GM12878 (cell line): ENCODE measurements around the gene ZNF92. TPM values are rescaled to one million over a fixed set of nuclear protein-coding genes. Genes with fewer than 3 reads are reported as not detected.

Experiments used
- BRCA1 ChIP-seq: IDR thresholded peaks from 2 replicates; pipeline ENCODE4 v1.6.1; 2011; ENCODE audit warnings: low read depth, low read length, improper control_type of control experiment
- E2F8 ChIP-seq: fragments of 450-650 bp; IDR thresholded peaks from 2 replicates; pipeline ENCODE4 v1.6.1; 2018; ENCODE audit warnings: mild to moderate bottlenecking, low read depth, moderate library complexity; ENCODE audit not compliant: partially characterized antibody
- HDAC2 ChIP-seq: fragments of 200-600 bp; sonication (generic); IDR thresholded peaks from 2 replicates; pipeline ENCODE4 v1.6.1; 2017
- MXI1 ChIP-seq: fragments of 150-350 bp; IDR thresholded peaks from 2 replicates; pipeline ENCODE4 v1.6.1; 2011; ENCODE audit warnings: low read depth, mild to moderate bottlenecking, inconsistent platforms, low read length, improper control_type of control experiment
- MYC ChIP-seq: IDR thresholded peaks from 2 replicates; pipeline ENCODE4 v1.6.1; 2011; ENCODE audit warnings: mild to moderate bottlenecking, low read length, moderate library complexity, inconsistent platforms; ENCODE audit not compliant: insufficient read depth, insufficient replicate concordance, insufficient read length, severe bottlenecking
- NR2C2 ChIP-seq: IDR thresholded peaks from 2 replicates; pipeline ENCODE4 v1.6.1; 2011; ENCODE audit warnings: borderline replicate concordance, low read depth; ENCODE audit not compliant: control insufficient read depth, insufficient read length
- NR2F1 ChIP-seq: fragments of 450-650 bp; conservative IDR thresholded peaks from 2 replicates; pipeline ENCODE4 v1.6.1; 2017; ENCODE audit warnings: mild to moderate bottlenecking
- PML ChIP-seq: IDR thresholded peaks from 2 replicates; pipeline ENCODE4 v1.6.1; 2012; ENCODE audit warnings: low read length, inconsistent platforms
- POU2F2 ChIP-seq: IDR thresholded peaks from 3 replicates; pipeline ENCODE4 v1.6.1; 2011; ENCODE audit warnings: low read depth, mild to moderate bottlenecking, low read length, borderline replicate concordance
- RCOR1 ChIP-seq: conservative IDR thresholded peaks from 2 replicates; pipeline ENCODE4 v1.6.1; 2012; ENCODE audit warnings: low read depth, low read length, improper control_type of control experiment
- SMC3 ChIP-seq: IDR thresholded peaks from 2 replicates; pipeline ENCODE4 v1.6.1; 2011; ENCODE audit warnings: low read length, improper control_type of control experiment, borderline replicate concordance
- STAT1 ChIP-seq: fragments of 450-650 bp; conservative IDR thresholded peaks from 2 replicates; pipeline ENCODE4 v1.6.1; 2014; ENCODE audit warnings: antibody characterized with exemption, mild to moderate bottlenecking
- SUZ12 ChIP-seq: fragments of 200-600 bp; sonication (generic); IDR thresholded peaks from one replicate; pipeline ENCODE4 v1.6.1; 2018; ENCODE audit warnings: antibody characterized with exemption, mild to moderate bottlenecking; ENCODE audit not compliant: unreplicated experiment
- TBL1XR1 ChIP-seq: IDR thresholded peaks from 2 replicates; pipeline ENCODE4 v1.6.1; 2012; ENCODE audit warnings: low read depth, low read length, improper control_type of control experiment
- USF1 ChIP-seq: IDR thresholded peaks from 2 replicates; pipeline ENCODE4 v1.6.1; 2011; ENCODE audit warnings: borderline replicate concordance, low read depth, mild to moderate bottlenecking, moderate library complexity, mixed read lengths, low read length; ENCODE audit not compliant: insufficient read depth; ENCODE audit errors: extremely low read length
- USF2 ChIP-seq: IDR thresholded peaks from 2 replicates; pipeline ENCODE4 v1.6.1; 2011; ENCODE audit warnings: low read depth, low read length, improper control_type of control experiment, borderline replicate concordance
- ZNF592 ChIP-seq: fragments of 450-650 bp; IDR thresholded peaks from 2 replicates; pipeline ENCODE4 v1.6.1; 2017; ENCODE audit warnings: mild to moderate bottlenecking, moderate library complexity
- ZNF622 ChIP-seq: fragments of 450-650 bp; IDR thresholded peaks from 2 replicates; pipeline ENCODE4 v1.6.1; 2017; ENCODE audit warnings: mild to moderate bottlenecking, inconsistent platforms
- polyA plus RNA-seq, 11 experiments: library from polyadenylated mRNA; depleted of rRNA in 4 of 11; unstranded in 6 of 11; stranded (reverse) in 5 of 11; fragments of >200 nt; fragmentation: Nextera tagmentation in 4 of 11; fragmentation: Illumina TruSeq in 1 of 11; extraction: Ambion mirVana in 4 of 11; extraction: Trizol in 1 of 11; gene quantifications; 1 replicate in 1 of 11; 2 replicates in 10 of 11; pipeline versions ENCODE4 v1.2.1 to v1.2.3, GENCODE V29; 2011 to 2016; ENCODE audit warnings: inconsistent platforms in 2 of 11, missing spikeins in 2 of 11, low read depth in 1 of 11
- total RNA-seq, 4 experiments: library from RNA; depleted of rRNA in 3 of 4; stranded (reverse); fragments of >200 nt in 3 of 4; fragmentation: Illumina TruSeq in 1 of 4; extraction: Trizol in 1 of 4; gene quantifications; 2 replicates each; pipeline versions ENCODE4 v1.2.1 to v1.2.3, GENCODE V29; 2013 to 2021
- TF ChIP-seq, protein P1 (sequence below): fragments of 450-650 bp; formaldehyde crosslinking; IDR thresholded peaks from 2 replicates; pipeline ENCODE4 v1.4.0; 2022; ENCODE audit warnings: mild to moderate bottlenecking, moderate library complexity

The ZNF92 gene
- total and polyA plus RNA-seq, 10 of the 15 experiments (the other 5 are each of a cell fraction or from before 2014, with no cell fraction given), result 6.7 to 27.6 (median 14.3) TPM

- TF ChIP-seq E2F8 (no peak), ZNF622 (no peak), USF2 (no peak), NR2F1 (peak; percentile 85), SUZ12 (no peak), NR2C2 (no peak), TBL1XR1 (no peak), HDAC2 (no peak), POU2F2 (no peak), SMC3 (no peak), USF1 (no peak), BRCA1 (no peak), MYC (no peak), ZNF592 (no peak), RCOR1 (no peak), MXI1 (no peak), STAT1 (no peak), PML (no peak)
- TF ChIP-seq, protein P1, sequence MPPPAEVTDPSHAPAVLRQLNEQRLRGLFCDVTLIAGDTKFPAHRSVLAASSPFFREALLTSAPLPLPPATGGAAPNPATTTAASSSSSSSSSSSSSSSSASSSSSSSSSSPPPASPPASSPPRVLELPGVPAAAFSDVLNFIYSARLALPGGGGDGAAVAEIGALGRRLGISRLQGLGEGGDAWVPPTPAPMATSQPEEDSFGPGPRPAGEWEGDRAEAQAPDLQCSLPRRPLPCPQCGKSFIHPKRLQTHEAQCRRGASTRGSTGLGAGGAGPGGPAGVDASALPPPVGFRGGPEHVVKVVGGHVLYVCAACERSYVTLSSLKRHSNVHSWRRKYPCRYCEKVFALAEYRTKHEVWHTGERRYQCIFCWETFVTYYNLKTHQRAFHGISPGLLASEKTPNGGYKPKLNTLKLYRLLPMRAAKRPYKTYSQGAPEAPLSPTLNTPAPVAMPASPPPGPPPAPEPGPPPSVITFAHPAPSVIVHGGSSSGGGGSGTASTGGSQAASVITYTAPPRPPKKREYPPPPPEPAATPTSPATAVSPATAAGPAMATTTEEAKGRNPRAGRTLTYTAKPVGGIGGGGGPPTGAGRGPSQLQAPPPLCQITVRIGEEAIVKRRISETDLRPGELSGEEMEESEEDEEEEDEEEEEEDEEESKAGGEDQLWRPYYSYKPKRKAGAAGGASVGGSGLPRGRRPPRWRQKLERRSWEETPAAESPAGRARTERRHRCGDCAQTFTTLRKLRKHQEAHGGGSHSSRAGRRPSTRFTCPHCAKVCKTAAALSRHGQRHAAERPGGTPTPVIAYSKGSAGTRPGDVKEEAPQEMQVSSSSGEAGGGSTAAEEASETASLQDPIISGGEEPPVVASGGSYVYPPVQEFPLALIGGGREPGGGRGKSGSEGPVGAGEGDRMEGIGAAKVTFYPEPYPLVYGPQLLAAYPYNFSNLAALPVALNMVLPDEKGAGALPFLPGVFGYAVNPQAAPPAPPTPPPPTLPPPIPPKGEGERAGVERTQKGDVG, result no peak
Measured at GRCh38 chr7:65390588-65390987, 16.9 kb downstream of the ZNF92 start (continued).
